ENCODE measurements around the gene NPTXR. TPM values are rescaled to one million over a fixed set of nuclear protein-coding genes. Genes with fewer than 3 reads are reported as not detected.

Gene NPTXR
- total and polyA plus RNA-seq, 3 donors from 2014 or later = 3.9 to 14.1 (median 12.6) TPM

DNA sequence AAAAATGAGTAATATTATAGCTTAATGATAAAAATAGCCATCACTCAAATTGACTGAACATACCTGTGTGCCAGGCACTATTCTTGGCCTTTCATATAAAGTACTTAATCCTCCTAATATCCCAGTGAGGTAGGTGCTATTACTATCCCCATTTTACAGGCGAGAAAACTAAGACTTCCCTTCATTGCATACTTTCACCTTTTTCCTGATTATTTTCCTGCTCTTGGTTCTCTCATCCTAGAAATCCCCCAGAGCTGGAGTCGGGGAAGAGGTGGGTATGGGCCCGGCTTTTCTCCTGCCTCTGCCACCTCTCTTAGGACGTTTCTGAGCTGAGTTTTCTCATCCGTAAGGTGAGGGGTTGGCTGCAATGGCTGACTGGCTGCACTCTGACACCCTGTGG lies 2.2 kb downstream of the NPTXR start:
- Histone ChIP-seq H3K4me3 (no peak overlapping the region), H3K4me1 (peaks cover 3% of the 10 kb centered on the region), H3K27ac (no peak overlapping the region), H3K9me3 (no peaks in the 10 kb centered on the region), H3K36me3 (ENCODE audit: low read depth, missing control alignments) (no peaks in the 10 kb centered on the region), H3K27me3 (no peaks in the 10 kb centered on the region)
- no peak for DNase-seq
- WGBS, 2 donors = 69 to 80% methylated on average over 5 of the region's 5 CpGs
- TF ChIP-seq, protein P1, sequence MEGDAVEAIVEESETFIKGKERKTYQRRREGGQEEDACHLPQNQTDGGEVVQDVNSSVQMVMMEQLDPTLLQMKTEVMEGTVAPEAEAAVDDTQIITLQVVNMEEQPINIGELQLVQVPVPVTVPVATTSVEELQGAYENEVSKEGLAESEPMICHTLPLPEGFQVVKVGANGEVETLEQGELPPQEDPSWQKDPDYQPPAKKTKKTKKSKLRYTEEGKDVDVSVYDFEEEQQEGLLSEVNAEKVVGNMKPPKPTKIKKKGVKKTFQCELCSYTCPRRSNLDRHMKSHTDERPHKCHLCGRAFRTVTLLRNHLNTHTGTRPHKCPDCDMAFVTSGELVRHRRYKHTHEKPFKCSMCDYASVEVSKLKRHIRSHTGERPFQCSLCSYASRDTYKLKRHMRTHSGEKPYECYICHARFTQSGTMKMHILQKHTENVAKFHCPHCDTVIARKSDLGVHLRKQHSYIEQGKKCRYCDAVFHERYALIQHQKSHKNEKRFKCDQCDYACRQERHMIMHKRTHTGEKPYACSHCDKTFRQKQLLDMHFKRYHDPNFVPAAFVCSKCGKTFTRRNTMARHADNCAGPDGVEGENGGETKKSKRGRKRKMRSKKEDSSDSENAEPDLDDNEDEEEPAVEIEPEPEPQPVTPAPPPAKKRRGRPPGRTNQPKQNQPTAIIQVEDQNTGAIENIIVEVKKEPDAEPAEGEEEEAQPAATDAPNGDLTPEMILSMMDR (IDR thresholded peaks at IDR 0.05) = no peak
- intact Hi-C loops (cut with DNase I; ENCODE audit: low total_unique reads) = no loop called here

DNA sequence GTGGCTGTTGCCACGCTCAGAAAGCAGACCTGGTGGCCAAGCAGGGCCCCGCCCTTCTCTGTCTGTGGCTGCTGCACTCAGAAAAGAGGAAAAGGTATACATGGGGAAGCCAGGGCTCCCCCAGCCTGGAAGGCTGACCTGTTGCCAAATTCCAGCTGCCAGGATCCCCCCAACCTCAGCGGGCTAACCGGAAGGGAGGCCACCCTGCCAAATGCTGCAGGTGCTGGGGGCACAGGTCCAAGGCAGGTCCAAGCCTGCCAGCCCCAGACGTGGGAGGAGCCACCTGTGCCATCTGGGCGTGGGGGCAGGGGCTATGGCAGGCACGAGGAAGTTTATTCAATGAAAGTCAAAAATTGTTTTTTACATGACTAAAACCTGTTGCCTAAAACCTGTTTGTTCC lies 2.6 kb downstream of the NPTXR start:
- intact Hi-C loops (cut with DNase I; ENCODE audit: low total_unique reads) = no loop called here
- no peak for DNase-seq
- Histone ChIP-seq H3K27me3 (no peaks in the 10 kb centered on the region), H3K27ac (no peak overlapping the region), H3K4me3 (no peak overlapping the region), H3K4me1 (peaks cover 3% of the 10 kb centered on the region), H3K9me3 (no peaks in the 10 kb centered on the region), H3K36me3 (ENCODE audit: low read depth, missing control alignments) (no peaks in the 10 kb centered on the region)
- TF ChIP-seq, protein P1 (IDR thresholded peaks at IDR 0.05) = no peak
- no peak for TF ChIP-seq POLR2A (IDR thresholded peaks at IDR 0.05)
- WGBS, 2 donors = 56% methylated on average over 7 of the region's 7 CpGs

DNA sequence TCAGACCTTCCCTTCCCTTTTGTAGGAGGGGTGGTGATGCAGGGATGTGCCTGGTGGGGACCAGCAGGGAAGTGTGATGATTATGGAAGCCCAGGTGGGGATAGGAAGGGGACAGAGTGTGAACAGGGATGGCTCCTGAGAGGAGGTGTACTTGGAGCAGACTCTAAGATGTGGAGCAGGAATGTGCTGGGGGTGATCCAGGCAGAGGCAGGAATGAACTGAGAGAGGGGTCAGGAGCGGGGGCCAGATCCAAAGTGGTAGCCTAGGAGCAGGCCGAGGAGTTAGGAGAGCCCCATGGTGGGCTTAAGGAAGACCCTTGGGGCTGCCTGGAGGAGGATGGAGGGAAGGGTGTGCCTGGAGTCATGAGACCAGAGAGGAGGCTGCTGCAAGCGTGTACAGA lies 3.7 kb downstream of the NPTXR start:
- Histone ChIP-seq H3K36me3 (ENCODE audit: low read depth, missing control alignments) (no peaks in the 10 kb centered on the region), H3K4me3 (no peak overlapping the region), H3K27me3 (no peaks in the 10 kb centered on the region), H3K4me1 (peaks cover 3% of the 10 kb centered on the region), H3K9me3 (no peaks in the 10 kb centered on the region), H3K27ac (no peak overlapping the region)
- TF ChIP-seq, protein P1 (IDR thresholded peaks at IDR 0.05) = no peak
- no peak for TF ChIP-seq POLR2A (IDR thresholded peaks at IDR 0.05)
- WGBS, 2 donors = 88 to 95% methylated on average over 3 of the region's 3 CpGs
- DNase-seq = no peak
- intact Hi-C loops (cut with DNase I; ENCODE audit: low total_unique reads) = no loop called here

DNA sequence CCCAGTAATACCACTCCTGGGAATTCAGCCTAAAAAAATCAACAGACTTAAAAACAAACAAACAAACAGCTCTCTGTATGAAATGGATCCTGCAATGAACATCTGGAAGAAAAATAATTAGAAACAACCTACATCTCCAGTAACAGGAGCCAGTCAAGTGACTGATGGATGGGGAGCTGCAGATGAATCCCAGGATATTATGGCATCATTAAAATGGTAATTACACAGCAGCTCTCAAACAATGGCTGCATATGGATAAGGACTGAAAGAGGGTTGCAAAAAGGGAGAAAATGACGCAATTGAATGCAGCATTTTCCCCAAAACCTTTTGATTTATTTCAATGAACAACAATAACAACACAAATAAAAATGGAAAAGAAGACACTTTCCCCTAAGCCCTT lies 4.1 kb downstream of the NPTXR start:
- no peak for TF ChIP-seq POLR2A (IDR thresholded peaks at IDR 0.05)
- TF ChIP-seq, protein P1 (IDR thresholded peaks at IDR 0.05) = no peak
- Histone ChIP-seq H3K4me3 (no peak overlapping the region), H3K36me3 (ENCODE audit: low read depth, missing control alignments) (no peaks in the 10 kb centered on the region), H3K4me1 (peaks cover 3% of the 10 kb centered on the region), H3K9me3 (no peaks in the 10 kb centered on the region), H3K27me3 (no peaks in the 10 kb centered on the region), H3K27ac (no peak overlapping the region)
- intact Hi-C loops (cut with DNase I; ENCODE audit: low total_unique reads) = no loop called here
- WGBS, 2 donors = 97 to 100% methylated on average over 1 of the region's 1 CpG
- no peak for DNase-seq

DNA sequence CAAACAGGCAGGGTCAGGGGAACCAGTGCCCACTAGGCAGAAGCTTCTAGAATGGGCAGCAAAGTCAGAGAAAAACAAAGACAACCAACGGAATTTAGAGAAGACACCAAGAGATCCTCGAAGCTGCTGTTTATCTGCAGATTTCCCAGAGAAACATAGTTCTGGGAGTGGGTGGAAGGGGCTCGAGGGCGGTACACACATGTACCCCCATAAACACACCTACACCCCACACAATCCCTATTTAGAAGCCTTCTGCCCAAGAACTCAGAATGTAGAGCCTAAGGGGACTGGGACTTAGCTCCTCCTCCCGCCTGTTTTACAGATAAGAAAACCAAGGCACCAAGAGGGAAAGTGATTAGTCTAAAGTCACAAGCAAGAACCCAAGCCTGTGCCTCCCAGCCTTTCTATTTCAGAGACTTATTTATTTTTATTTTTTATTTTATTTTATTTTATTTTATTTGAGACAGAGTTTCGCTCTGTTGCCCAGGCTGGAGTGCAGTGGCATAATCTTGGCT lies 6.4 kb downstream of the NPTXR start:
- intact Hi-C loops (cut with DNase I; ENCODE audit: low total_unique reads) = no loop called here

More for the DNA sequence above, 6.4 kb downstream of the NPTXR start:
- TF ChIP-seq, protein P1 (IDR thresholded peaks at IDR 0.05) = no peak
- no peak for TF ChIP-seq POLR2A (IDR thresholded peaks at IDR 0.05)
- 87 to 89% methylated on average over 6 of the region's 6 CpGs for WGBS, 2 donors
- Histone ChIP-seq H3K27ac (no peak overlapping the region), H3K4me1 (no peaks in the 10 kb centered on the region), H3K27me3 (no peaks in the 10 kb centered on the region), H3K9me3 (no peaks in the 10 kb centered on the region), H3K36me3 (ENCODE audit: low read depth, missing control alignments) (no peaks in the 10 kb centered on the region), H3K4me3 (no peak overlapping the region)
- DNase-seq = no peak
